Esophagus muscularis mucosa (tissue), 4 donors: ENCODE data around the gene PSPC1.

Experiments
- EP300 ChIP-seq: sonication (generic); formaldehyde crosslinking; IDR thresholded peaks from one replicate; pipeline ENCODE4 v1.6.1; 2017; ENCODE audit warnings: antibody characterized with exemption
- POLR2A ChIP-seq: fragments of 450-650 bp; IDR thresholded peaks from one replicate; pipeline ENCODE4 v1.6.1; 2017; ENCODE audit warnings: antibody characterized with exemption, moderate library complexity, mild to moderate bottlenecking, low read depth
- TF ChIP-seq, protein P1 (sequence below), 3 experiments: fragments of 200-600 bp in 2 of 3; fragments of 450-650 bp in 1 of 3; sonication (generic) in 2 of 3; IDR thresholded peaks; one replicate each; pipeline ENCODE4 v1.5.1; 2017 to 2019; ENCODE audit warnings: antibody characterized with exemption in 3 of 3, mild to moderate bottlenecking in 2 of 3, moderate library complexity in 1 of 3

DNA sequence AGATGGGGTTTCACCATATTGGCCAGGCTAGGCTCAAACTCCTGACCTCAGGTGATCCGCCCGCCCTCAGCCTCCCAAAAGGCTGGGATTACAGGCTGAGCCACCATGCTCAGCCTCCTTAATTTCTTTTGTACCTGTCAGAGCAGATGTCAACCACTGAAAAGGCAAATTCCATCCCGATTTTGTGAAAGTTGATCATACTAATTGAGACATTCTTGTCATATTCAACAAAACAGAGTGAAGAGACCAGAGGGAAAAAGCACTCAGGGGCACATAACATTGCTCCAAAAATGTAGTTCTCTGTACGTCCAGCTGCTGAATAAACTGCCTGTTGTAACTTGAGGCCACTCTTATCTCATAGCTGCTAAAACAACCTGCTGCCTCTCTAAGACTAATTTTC lies 27.4 kb upstream of the PSPC1 start:
- TF ChIP-seq, protein P1, sequence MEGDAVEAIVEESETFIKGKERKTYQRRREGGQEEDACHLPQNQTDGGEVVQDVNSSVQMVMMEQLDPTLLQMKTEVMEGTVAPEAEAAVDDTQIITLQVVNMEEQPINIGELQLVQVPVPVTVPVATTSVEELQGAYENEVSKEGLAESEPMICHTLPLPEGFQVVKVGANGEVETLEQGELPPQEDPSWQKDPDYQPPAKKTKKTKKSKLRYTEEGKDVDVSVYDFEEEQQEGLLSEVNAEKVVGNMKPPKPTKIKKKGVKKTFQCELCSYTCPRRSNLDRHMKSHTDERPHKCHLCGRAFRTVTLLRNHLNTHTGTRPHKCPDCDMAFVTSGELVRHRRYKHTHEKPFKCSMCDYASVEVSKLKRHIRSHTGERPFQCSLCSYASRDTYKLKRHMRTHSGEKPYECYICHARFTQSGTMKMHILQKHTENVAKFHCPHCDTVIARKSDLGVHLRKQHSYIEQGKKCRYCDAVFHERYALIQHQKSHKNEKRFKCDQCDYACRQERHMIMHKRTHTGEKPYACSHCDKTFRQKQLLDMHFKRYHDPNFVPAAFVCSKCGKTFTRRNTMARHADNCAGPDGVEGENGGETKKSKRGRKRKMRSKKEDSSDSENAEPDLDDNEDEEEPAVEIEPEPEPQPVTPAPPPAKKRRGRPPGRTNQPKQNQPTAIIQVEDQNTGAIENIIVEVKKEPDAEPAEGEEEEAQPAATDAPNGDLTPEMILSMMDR (IDR thresholded peaks at IDR 0.05) = no peak
- TF ChIP-seq POLR2A (no peak), EP300 (no peak)
